ENCODE measurements around the gene TM4SF4. TPM values are rescaled to one million over a fixed set of nuclear protein-coding genes. Genes with fewer than 3 reads are reported as not detected.

Gene TM4SF4
- total RNA-seq, 2 donors from 2014 or later = not detected

DNA sequence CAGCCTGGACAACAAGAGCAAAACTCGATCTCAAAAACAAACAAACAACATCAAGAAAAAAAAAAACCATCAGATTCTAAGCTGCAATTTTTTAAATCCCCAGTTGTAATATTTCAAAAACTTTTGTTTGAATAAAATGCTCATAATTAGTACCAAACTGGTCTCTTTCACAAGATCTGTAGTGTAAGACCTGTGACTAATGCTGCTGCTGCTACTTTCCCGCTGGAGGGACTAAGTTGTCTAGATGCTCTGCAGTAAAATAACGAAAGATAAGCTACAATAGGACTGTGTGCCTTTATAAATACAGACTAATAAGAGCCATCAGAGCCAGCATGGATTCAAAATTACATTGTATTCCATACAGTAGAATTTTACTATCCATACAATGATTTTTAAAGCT lies 45.4 kb downstream of the TM4SF4 start:
- Histone ChIP-seq H3K4me1 (no peaks in the 10 kb centered on the region), H3K36me3 (peaks cover 40% of the 10 kb centered on the region), H3K9me3 (no peaks in the 10 kb centered on the region), H3K27me3 (no peaks in the 10 kb centered on the region), H3K27ac (no peak overlapping the region), H3K4me3 (no peak overlapping the region)
- DNase-seq (ENCODE audit: low spot score) = no peak
- TF ChIP-seq, protein P1, sequence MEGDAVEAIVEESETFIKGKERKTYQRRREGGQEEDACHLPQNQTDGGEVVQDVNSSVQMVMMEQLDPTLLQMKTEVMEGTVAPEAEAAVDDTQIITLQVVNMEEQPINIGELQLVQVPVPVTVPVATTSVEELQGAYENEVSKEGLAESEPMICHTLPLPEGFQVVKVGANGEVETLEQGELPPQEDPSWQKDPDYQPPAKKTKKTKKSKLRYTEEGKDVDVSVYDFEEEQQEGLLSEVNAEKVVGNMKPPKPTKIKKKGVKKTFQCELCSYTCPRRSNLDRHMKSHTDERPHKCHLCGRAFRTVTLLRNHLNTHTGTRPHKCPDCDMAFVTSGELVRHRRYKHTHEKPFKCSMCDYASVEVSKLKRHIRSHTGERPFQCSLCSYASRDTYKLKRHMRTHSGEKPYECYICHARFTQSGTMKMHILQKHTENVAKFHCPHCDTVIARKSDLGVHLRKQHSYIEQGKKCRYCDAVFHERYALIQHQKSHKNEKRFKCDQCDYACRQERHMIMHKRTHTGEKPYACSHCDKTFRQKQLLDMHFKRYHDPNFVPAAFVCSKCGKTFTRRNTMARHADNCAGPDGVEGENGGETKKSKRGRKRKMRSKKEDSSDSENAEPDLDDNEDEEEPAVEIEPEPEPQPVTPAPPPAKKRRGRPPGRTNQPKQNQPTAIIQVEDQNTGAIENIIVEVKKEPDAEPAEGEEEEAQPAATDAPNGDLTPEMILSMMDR (IDR thresholded peaks at IDR 0.05) = no peak

DNA sequence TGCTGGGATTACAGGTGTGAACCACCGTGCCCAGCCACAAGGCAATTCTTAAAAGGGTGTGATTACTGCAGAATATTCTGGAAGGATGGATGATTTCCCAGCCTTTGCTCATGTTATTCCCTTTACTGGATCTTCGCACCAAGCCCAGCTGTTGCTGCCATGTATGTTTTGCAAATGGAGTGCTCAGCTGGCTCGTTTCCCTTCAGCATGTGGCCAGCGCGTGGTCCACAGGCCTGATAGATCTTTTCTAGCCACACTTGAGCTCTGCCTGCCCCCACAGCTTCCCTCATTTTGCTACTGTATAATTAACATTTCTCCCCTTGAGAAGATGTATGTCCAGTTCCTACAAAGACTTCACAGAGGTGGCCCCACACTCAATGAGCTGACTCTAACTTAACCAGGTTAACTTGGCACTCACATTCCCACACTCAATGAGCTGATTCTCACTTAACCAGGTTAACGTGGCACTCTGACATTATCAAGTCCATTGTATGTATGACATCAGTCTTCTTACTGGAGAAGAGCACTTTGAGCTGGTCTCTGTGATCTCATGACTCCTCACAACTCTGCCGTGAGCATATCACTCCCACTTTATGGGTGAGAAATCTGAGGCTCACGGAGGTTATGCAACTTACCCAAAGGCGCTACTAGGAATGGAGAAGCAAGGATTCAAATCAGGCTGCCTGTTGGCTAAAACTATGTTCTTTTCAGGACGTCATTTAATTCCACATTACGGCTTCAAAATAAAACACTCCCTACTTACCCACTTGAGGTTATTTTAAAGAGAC lies 49.2 kb downstream of the TM4SF4 start:
- Histone ChIP-seq H3K4me3 (no peak overlapping the region), H3K27me3 (no peaks in the 10 kb centered on the region), H3K9me3 (no peaks in the 10 kb centered on the region), H3K4me1 (peaks cover 0 to 21% of the 10 kb centered on the region in 2 donors), H3K36me3 (peaks cover 41% of the 10 kb centered on the region), H3K27ac (no peak overlapping the region)
- TF ChIP-seq, protein P1 (IDR thresholded peaks at IDR 0.05) = no peak
- DNase-seq (ENCODE audit: low spot score) = no peak

DNA sequence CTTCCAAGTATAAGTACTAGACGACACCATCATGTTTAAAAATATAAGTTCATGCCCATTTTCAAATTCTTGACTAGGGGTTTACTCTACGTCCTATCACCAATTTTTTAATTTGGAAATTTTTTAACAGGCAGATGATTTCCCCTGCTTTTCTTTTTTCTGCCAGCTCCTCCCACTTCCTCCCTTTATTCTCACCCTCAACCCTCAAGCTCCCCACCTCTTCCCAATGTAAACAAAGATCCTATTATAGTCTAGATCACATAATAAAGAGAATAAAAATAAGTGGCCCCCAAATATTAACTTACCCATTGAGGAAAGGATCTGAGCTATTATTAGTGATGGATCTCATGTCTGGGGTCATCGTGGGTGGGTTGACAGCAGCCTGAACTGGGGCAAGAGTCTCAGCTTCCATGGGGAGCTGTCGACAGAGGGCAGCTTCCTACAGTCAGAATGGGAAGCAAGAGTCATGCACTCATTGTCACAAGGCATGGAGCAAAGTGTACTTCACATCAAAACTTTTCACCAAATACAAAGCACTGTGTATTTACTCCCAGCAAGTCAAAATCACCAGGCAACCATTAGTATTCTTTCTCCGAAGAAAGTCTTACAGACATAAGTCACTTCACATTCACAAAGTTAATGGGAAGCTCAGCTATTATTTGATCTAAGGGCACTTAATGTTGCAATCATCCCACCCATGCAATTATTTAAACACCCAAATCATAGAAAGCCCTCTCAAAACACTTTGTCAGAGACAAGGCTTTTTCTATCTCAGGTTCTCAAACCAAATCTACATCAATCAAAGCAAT lies 53.2 kb downstream of the TM4SF4 start:
- DNase-seq (ENCODE audit: low spot score) = no peak
- H3K9me3 ChIP-seq = no peaks in the 10 kb centered on the region
- peaks cover 0 to 40% of the 10 kb centered on the region in 2 donors for H3K4me1 ChIP-seq
- TF ChIP-seq, protein P1 (IDR thresholded peaks at IDR 0.05) = peak in 1 of 2 donors; percentile 65
- H3K27ac ChIP-seq = peak overlapping the region; percentile 17 to 23
- H3K36me3 ChIP-seq = peaks cover 26% of the 10 kb centered on the region
- H3K27me3 ChIP-seq = no peaks in the 10 kb centered on the region
- H3K4me3 ChIP-seq = no peak overlapping the region

DNA sequence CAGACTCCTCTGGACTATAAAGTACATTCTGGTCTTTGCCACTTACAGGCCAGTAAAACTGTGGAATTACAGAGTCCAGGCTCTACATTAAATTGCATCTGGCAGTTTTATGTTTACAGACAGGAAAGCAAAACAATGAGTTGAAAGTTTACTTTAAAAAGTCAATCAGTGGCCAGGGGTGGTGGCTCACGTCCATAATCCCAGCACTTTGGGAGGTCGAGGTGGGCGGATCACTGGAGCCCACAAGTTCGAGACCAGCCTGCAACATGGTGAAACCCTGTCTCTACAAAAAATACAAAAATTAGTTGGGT lies 53.8 kb downstream of the TM4SF4 start:
- H3K27ac ChIP-seq = peak overlapping the region; percentile 17 to 23
- no peaks in the 10 kb centered on the region for H3K9me3 ChIP-seq
- no peak overlapping the region for H3K4me3 ChIP-seq
- H3K4me1 ChIP-seq = peaks cover 0 to 46% of the 10 kb centered on the region in 2 donors
- no peaks in the 10 kb centered on the region for H3K27me3 ChIP-seq
- DNase-seq (ENCODE audit: low spot score) = no peak
- TF ChIP-seq, protein P1 (IDR thresholded peaks at IDR 0.05) = no peak
- H3K36me3 ChIP-seq = peaks cover 25% of the 10 kb centered on the region

DNA sequence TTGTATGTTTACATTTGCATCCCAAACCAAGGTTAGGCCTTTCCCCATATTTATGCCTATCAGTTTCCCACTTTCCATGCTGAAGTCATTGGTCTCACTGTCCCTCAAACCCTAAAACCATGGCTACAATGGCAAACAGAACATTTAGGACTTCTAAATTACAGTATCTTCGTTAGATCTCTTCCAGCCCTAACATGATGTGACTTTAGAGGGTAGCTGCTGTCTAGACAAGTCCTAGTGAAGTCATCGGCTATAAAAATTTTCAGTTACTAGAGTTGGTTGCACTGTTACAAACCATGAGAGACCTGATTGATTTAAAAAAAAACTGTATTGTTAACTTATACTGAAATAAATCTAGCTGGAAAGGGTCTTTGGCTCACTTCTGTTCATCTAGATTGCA lies 54.6 kb downstream of the TM4SF4 start:
- DNase-seq (ENCODE audit: low spot score) = no peak
- H3K27ac ChIP-seq = no peak overlapping the region
- no peak overlapping the region for H3K4me3 ChIP-seq
- TF ChIP-seq, protein P1 (IDR thresholded peaks at IDR 0.05) = no peak
- H3K36me3 ChIP-seq = peaks cover 17% of the 10 kb centered on the region
- H3K9me3 ChIP-seq = no peaks in the 10 kb centered on the region
- H3K4me1 ChIP-seq = peaks cover 0 to 54% of the 10 kb centered on the region in 2 donors
- H3K27me3 ChIP-seq = no peaks in the 10 kb centered on the region
